Gastroesophageal sphincter (tissue), 4 donors: ENCODE data around the gene SYT15. TPM values are rescaled to one million over a fixed set of nuclear protein-coding genes. Genes with fewer than 3 reads are reported as not detected.

Experiments
- ATAC-seq: fragments of 150-250 bp; one replicate; pipeline ENCODE4 v1.9.1; 2016; ENCODE audit warnings: mild to moderate bottlenecking, moderate library complexity
- H3K27ac ChIP-seq, 4 donors: fragments of 200-600 bp; sonication (generic) in 3 of 4; 1 replicate in 3 of 4; 2 replicates in 1 of 4; pipeline ENCODE4 v1.5.1; 2016 to 2019
- H3K27me3 ChIP-seq: fragments of 200-600 bp; sonication (generic); one replicate; pipeline ENCODE4 v1.5.1; 2019
- H3K36me3 ChIP-seq, 2 donors: fragments of 200-600 bp; sonication (generic); one replicate each; pipeline ENCODE4 v1.5.1; 2019; ENCODE audit warnings: control low read depth in 1 of 2
- H3K4me1 ChIP-seq, 3 donors: fragments of 200-600 bp; sonication (generic); 1 replicate in 2 of 3; 2 replicates in 1 of 3; pipeline ENCODE4 v1.5.1; 2016 to 2019; ENCODE audit warnings: control low read depth in 2 of 3
- H3K4me3 ChIP-seq, 2 donors: fragments of 200-600 bp; sonication (generic); one replicate each; pipeline ENCODE4 v1.5.1; 2019; ENCODE audit warnings: mild to moderate bottlenecking in 1 of 2, moderate library complexity in 1 of 2
- H3K9me3 ChIP-seq, 3 donors: fragments of 200-600 bp; sonication (generic); one replicate each; pipeline ENCODE4 v1.5.1; 2017 to 2019; ENCODE audit warnings: control low read depth in 2 of 3
- EP300 ChIP-seq: sonication (generic); formaldehyde crosslinking; IDR thresholded peaks from one replicate; pipeline ENCODE4 v1.6.1; 2017; ENCODE audit warnings: antibody characterized with exemption, mild to moderate bottlenecking
- POLR2A ChIP-seq, 2 donors: fragments of 450-650 bp; IDR thresholded peaks; one replicate each; pipeline ENCODE4 v1.6.1; 2017; ENCODE audit warnings: antibody characterized with exemption in 2 of 2, mild to moderate bottlenecking in 2 of 2, moderate library complexity in 1 of 2
- POLR2AphosphoS5 ChIP-seq: sonication (generic); formaldehyde crosslinking; IDR thresholded peaks from one replicate; pipeline ENCODE4 v1.6.1; 2017; ENCODE audit warnings: antibody characterized with exemption
- WGBS, 2 donors: methylation state at CpG; one replicate each; pipeline ENCODE4 v1.1.5; 2018; ENCODE audit warnings: low coverage in 1 of 2; 5-methylcytosine and 5-hydroxymethylcytosine counted together
- total RNA-seq, 4 donors: library from RNA; depleted of rRNA; stranded (reverse); fragments of >200 nt; gene quantifications; one replicate each; pipeline ENCODE4 v1.1.0, GENCODE V29; 2016
- TF ChIP-seq, protein P1 (sequence below), 4 experiments: fragments of 200-600 bp in 2 of 4; fragments of 450-650 bp in 2 of 4; sonication (generic) in 1 of 4; IDR thresholded peaks; one replicate each; pipeline ENCODE4 v1.5.1; 2017 to 2019; ENCODE audit warnings: antibody characterized with exemption in 4 of 4, mild to moderate bottlenecking in 2 of 4, moderate library complexity in 2 of 4

SYT15 gene
- total RNA-seq, 4 donors from 2014 or later = 1.9 to 11.2 (median 7.4) TPM

GRCh38 chr10:46540412-46541016 lies 38.4 kb upstream of the SYT15 start:
- peak overlapping the region; percentile 19 to 70 (median 60) for H3K27ac ChIP-seq
- peaks cover 11% of the 10 kb centered on the region for H3K27me3 ChIP-seq
- H3K4me3 ChIP-seq = peak overlapping the region in 1 of 2 donors; percentile 39
- no peaks in the 10 kb centered on the region for H3K9me3 ChIP-seq
- TF ChIP-seq POLR2AphosphoS5 (no peak), POLR2A (IDR thresholded peaks at IDR 0.05) (no peak), EP300 (no peak)
- TF ChIP-seq, protein P1, sequence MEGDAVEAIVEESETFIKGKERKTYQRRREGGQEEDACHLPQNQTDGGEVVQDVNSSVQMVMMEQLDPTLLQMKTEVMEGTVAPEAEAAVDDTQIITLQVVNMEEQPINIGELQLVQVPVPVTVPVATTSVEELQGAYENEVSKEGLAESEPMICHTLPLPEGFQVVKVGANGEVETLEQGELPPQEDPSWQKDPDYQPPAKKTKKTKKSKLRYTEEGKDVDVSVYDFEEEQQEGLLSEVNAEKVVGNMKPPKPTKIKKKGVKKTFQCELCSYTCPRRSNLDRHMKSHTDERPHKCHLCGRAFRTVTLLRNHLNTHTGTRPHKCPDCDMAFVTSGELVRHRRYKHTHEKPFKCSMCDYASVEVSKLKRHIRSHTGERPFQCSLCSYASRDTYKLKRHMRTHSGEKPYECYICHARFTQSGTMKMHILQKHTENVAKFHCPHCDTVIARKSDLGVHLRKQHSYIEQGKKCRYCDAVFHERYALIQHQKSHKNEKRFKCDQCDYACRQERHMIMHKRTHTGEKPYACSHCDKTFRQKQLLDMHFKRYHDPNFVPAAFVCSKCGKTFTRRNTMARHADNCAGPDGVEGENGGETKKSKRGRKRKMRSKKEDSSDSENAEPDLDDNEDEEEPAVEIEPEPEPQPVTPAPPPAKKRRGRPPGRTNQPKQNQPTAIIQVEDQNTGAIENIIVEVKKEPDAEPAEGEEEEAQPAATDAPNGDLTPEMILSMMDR (IDR thresholded peaks at IDR 0.05) = no peak
- H3K36me3 ChIP-seq = no peaks in the 10 kb centered on the region
- WGBS, 2 donors = 72 to 89% methylated on average over 5 to 8 of the region's 8 CpGs
- peaks cover 0 to 44% (median 5%) of the 10 kb centered on the region in 3 donors for H3K4me1 ChIP-seq
- no peak for ATAC-seq

- 5 to 30% methylated on average over 4 to 15 of the region's 42 CpGs for WGBS, 2 donors
- peak overlapping the region in 1 of 2 donors; percentile 39 for H3K4me3 ChIP-seq
- no peak for ATAC-seq
These were observed 37.8 kb upstream of the SYT15 start for GRCh38 chr10:46541017-46541661.

DNA sequence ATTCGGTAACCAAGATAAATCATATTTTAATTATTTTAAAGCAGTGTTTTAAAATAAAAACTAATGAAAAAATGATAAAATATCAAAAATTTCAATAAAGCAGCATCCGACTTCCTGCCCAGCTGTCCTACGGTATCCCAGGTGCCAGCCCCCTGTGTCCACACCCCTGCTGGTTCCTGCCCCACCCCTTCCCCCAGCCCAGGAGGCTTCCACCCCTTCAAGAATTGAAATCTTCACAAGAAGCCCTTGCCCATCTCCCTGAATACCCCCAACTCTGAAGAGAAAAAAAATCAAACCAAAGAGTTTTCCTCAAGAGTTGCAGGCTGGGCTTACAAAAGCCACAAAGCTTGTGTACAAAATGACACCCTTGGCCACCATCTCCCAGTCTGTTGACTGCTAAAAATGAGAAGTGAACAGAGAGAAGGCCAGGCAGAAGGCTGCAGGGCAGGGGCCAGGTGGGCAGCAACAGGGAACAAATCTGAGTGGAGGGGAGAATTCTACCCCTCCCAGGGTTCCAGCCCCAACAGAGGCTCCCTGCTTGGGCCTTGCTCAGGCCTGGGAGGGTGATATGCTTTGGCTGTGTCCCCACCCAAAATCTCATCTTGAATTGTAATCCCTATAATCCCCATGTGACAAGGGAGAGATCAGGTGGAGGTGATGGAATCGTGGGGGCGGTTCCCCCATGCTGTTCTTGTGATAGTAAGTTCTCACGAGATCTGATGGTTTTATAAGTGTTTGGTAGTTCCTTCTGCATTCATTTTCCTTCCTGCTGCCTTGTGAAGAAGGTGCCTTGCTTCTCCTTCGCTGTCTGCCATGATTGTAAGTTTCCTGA lies 37.0 kb upstream of the SYT15 start:
- Histone ChIP-seq H3K27ac (no peak overlapping the region), H3K27me3 (peaks cover 7% of the 10 kb centered on the region), H3K9me3 (no peaks in the 10 kb centered on the region), H3K4me3 (no peak overlapping the region), H3K4me1 (peaks cover 0 to 44% (median 5%) of the 10 kb centered on the region in 3 donors), H3K36me3 (no peaks in the 10 kb centered on the region)
- no peak for ATAC-seq
- WGBS, 2 donors = 85 to 88% methylated on average over 7 of the region's 7 CpGs
- TF ChIP-seq POLR2A (IDR thresholded peaks at IDR 0.05) (no peak), POLR2AphosphoS5 (no peak), EP300 (no peak)
- TF ChIP-seq, protein P1 (IDR thresholded peaks at IDR 0.05) = no peak

More at GRCh38 chr10:46541017-46541661, 37.8 kb upstream of the SYT15 start:
- TF ChIP-seq, protein P1 (IDR thresholded peaks at IDR 0.05) = peak in 1 of 4 experiments; percentile 34
- TF ChIP-seq EP300 = no peak
- H3K27ac ChIP-seq = peak overlapping the region in 3 of 4 donors; percentile 59 to 70 (median 62)
- H3K27me3 ChIP-seq = peaks cover 8% of the 10 kb centered on the region
- H3K9me3 ChIP-seq = no peaks in the 10 kb centered on the region
- H3K36me3 ChIP-seq = no peaks in the 10 kb centered on the region
- peaks cover 0 to 44% (median 5%) of the 10 kb centered on the region in 3 donors for H3K4me1 ChIP-seq

DNA sequence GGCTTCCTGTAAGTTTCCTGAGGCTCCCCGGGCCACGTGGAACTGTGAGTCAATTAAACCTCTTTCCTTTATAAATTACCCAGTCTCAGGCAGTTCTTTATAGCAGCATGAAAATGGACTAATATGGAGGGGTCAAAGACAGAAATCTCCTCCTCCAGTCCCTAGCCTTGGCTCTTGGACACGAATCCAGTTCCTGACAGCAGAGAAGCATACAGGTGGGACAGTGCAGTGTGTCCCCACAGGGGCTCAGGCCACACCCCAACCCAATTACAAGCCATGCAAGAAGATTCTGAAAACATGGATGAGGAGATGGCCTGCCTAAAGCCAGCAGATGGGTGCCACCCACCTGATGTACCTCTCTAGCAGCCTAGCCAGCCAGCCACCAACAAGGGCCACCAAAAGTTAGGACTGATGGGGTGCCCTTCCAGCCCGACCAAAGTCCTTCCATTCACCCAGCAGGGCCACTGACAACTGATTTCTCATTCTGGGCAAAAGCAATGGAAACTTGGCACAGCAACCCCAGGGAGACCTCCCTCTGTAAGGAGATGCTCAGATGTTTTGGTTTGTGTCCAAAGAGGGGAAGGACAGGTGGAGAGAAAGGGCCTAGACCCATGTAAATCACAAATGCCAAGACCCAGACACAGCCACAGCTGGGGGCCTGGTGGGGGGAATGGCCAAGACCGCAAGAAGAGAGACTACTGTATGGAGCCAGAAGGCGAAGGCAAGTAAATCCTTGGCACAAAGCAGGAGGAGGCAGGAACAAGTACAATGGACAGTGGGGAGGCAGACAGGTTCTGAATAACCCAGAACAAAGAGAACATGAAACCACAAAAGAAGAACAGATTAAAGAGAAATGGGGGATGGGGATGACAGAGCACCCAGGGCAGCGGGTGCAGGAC lies 36.1 kb upstream of the SYT15 start:
- no peaks in the 10 kb centered on the region for H3K9me3 ChIP-seq
- TF ChIP-seq POLR2A (IDR thresholded peaks at IDR 0.05) = no peak
- TF ChIP-seq EP300 = no peak
- no peak for TF ChIP-seq POLR2AphosphoS5
- TF ChIP-seq, protein P1 (IDR thresholded peaks at IDR 0.05) = no peak
- H3K36me3 ChIP-seq = no peaks in the 10 kb centered on the region
- no peak overlapping the region for H3K4me3 ChIP-seq
- no peak for ATAC-seq
- H3K27ac ChIP-seq = no peak overlapping the region
- peaks cover 7% of the 10 kb centered on the region for H3K27me3 ChIP-seq
- peaks cover 0 to 44% (median 5%) of the 10 kb centered on the region in 3 donors for H3K4me1 ChIP-seq
- WGBS, 2 donors = 73 to 94% methylated on average over 6 to 7 of the region's 7 CpGs
